SK-N-SH (cell line): ENCODE measurements around the gene COL17A1.

Source experiments
- CTCF ChIP-seq: fragments of 200-600 bp; sonication (generic); IDR thresholded peaks from 2 replicates; pipeline ENCODE4 v1.6.1; 2017; ENCODE audit warnings: antibody characterized with exemption, mild to moderate bottlenecking, moderate library complexity
- EZH2phosphoT487 ChIP-seq: fragments of 200-600 bp; sonication (generic); IDR thresholded peaks from 2 replicates; pipeline ENCODE4 v1.6.1; 2017; ENCODE audit warnings: low read depth, mixed run types, mild to moderate bottlenecking, antibody characterized with exemption, moderate library complexity, borderline replicate concordance
- JUND ChIP-seq: IDR thresholded peaks from 2 replicates; pipeline ENCODE4 v1.4.0; 2012
- MAX ChIP-seq: IDR thresholded peaks from 2 replicates; pipeline ENCODE4 v1.4.0; 2012; ENCODE audit warnings: low read depth
- NFIC ChIP-seq: IDR thresholded peaks from 2 replicates; pipeline ENCODE4 v1.4.0; 2012; ENCODE audit warnings: borderline replicate concordance
- NRF1 ChIP-seq: IDR thresholded peaks from 2 replicates; pipeline ENCODE4 v1.6.1; 2012; ENCODE audit warnings: low read depth, mild to moderate bottlenecking, low read length
- POLR2AphosphoS5 ChIP-seq: IDR thresholded peaks from 2 replicates; pipeline ENCODE4 v1.6.1; 2012; ENCODE audit warnings: low read depth, low read length
- RAD21 ChIP-seq: IDR thresholded peaks from 2 replicates; pipeline ENCODE4 v1.6.1; 2012; ENCODE audit warnings: mild to moderate bottlenecking, low read length
- RXRA ChIP-seq: IDR thresholded peaks from 2 replicates; pipeline ENCODE4 v1.4.0; 2012; ENCODE audit warnings: low read depth, mild to moderate bottlenecking, borderline replicate concordance
- TAF1 ChIP-seq: IDR thresholded peaks from 2 replicates; pipeline ENCODE4 v1.6.1; 2012; ENCODE audit warnings: low read depth, mild to moderate bottlenecking, low read length, moderate library complexity, borderline replicate concordance
- TEAD4 ChIP-seq: IDR thresholded peaks from 2 replicates; pipeline ENCODE4 v1.4.0; 2012; ENCODE audit warnings: mild to moderate bottlenecking, borderline replicate concordance; ENCODE audit not compliant: insufficient read depth
- ZBTB33 ChIP-seq: IDR thresholded peaks from 2 replicates; pipeline ENCODE4 v1.4.0; 2012; ENCODE audit warnings: low read depth, borderline replicate concordance

DNA sequence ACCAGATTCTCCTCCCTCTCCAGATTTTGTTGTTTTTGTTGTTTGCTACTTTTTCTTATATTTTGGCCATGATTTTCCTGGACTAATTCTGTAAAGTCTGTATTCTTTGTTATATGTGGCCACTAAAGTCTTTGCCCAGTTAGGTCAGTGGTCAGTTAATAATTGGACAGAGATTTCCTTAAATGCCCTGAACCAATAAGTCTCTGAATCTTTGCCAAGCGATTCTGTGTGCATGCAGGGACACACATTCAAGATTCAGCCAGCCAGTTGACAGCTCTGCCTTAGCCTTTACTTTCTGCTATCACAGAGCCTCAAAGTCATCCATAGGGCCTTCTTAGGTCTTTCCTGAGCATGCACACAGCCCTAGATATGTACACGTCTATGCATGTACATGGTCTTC is 11.0 kb upstream of the COL17A1 start:
- TF ChIP-seq CTCF (no peak), JUND (no peak), POLR2AphosphoS5 (no peak), TEAD4 (no peak), NFIC (no peak), ZBTB33 (no peak), MAX (no peak), TAF1 (no peak), RXRA (no peak), NRF1 (no peak), RAD21 (no peak), EZH2phosphoT487 (no peak)
